ENCODE measurements around the gene CLPTM1.
"Not testable (repeated sequence)": the region's sequence is repeated elsewhere in the genome, so short reads cannot be mapped to it uniquely, and the experiment has no call there.

Gene CLPTM1

DNA sequence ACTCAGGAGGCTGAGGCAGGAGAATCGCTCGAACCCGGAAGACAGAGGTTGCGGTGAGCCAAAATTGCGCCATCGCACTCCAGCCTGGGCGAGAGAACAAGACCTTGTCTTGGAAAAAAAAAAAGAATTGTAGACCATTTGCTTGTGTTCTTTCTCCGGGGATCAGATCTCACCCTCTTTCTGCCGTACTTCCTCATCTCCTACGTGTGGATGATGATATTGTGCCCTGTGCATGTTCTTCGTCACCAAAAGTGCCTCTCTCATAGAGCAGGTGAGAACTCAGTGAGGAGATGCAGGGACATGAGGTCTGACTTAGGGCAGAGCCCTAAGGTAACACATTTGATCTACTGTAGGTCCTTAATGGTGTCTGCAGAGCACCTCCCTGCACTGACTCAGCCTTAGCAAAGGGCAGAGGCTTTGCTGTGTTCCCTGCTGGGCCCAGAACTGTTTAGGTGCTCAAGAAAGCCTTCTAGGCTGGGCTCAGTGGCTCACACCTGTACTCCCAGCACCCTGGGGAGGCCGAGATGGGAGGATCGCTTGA is 8.1 kb upstream of the CLPTM1 start:
- no peak for DNase-seq

DNA sequence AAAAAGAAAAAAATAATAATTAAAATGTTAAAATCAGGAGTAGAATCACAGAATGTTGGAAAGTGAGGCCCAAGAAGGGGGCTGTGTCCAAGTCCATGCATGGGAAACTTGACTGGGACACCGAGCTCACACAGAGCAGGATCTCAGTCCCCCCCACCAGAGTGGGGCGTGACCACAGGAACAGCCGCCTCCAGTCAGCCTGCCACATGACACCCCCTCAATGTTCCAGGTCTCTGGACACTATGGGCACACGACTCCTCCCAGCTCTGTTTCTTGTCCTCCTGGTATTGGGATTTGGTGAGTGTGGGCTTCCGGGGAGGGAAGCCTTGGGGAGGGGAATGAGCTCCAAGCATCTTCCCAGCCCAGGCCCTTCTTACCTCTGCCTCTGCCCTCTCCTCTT is 6.9 kb upstream of the CLPTM1 start:
- no peak for DNase-seq

DNA sequence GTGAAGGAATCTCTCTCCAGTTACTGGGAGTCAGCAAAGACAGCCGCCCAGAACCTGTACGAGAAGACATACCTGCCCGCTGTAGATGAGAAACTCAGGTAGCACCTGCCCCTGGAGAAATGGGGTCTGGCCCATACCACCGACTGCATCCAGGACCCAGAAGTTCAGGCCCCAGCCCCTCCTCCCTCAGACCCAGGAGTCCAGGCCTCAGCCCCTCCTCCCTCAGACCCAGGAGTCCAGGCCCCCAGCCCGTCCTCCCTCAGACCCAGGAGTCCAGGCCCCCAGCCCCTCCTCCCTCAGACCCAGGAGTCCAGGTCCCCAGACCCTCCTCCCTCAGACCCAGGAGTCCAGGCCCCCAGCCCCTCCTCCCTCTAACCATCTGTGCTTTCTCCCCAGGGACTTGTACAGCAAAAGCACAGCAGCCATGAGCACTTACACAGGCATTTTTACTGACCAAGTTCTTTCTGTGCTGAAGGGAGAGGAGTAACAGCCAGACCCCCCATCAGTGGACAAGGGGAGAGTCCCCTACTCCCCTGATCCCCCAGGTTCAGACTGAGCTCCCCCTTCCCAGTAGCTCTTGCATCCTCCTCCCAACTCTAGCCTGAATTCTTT is 6.3 kb upstream of the CLPTM1 start:
- DNase-seq, result no peak

DNA sequence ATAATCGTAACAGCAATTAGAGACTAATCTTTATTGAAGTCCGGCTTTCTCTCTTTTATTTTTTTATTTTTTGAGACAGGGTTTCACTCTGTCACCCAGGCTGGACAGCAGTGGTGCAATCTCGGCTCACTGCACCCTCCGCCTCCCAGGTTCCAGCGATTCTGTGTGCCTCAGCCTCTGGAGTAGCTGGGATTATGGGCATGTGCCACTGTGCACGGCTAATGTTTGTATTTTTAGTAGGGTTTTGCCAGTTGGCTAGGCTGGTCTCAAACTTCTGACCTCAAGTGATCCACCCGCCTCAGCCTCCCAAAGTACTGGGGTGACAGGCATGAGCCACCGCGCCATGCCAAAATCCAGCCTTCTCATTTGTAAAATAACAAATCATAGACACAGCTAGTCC is 5.6 kb upstream of the CLPTM1 start:
- DNase-seq, result no peak

DNA sequence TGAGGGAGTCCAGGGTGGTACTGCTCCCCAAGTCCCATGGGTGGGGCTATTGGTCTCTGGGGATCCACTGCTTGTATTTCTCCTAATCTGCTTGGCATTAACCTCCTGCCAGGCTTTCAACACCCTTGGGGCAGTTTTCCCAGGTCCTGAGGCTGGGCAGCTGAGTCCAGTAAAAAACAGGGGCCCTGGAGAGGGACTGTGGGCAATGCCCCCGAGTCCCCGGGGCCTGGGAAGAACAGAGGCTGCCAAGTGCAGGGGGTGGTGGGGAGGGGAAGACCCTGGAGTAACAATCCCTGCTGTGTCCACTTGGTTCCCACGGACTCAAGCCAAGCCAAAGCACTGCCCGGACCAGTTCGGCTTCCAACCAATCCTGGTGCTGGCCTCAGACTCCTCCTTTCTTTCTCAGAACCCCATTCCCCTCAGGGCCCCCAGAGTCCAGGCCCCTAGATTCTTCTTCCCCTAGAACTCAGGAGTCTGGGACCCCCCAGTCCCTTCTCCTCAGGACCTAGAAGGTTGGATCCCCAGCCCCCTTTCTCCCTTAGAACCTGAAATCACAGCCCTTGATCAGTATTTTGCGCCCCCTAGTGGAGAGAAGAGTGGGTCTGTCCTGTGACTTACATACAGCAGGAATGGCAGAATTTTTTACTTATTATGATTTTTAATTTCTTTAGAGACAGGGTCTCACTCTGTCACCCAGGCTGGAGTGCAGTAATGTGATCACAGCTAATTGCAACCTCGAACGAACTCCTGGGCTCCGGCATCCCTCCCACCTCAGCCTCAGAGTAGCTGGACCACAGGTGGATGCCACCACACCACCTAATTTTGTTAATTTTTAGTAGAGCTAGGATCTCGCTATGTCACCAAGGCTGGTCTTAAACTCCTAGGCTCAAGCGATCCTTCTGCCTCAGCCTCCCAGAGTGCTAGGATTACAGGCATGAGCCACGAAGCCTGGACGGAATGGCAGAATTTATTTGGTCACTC is 3.7 kb upstream of the CLPTM1 start:
- peak; percentile 68 for DNase-seq

DNA sequence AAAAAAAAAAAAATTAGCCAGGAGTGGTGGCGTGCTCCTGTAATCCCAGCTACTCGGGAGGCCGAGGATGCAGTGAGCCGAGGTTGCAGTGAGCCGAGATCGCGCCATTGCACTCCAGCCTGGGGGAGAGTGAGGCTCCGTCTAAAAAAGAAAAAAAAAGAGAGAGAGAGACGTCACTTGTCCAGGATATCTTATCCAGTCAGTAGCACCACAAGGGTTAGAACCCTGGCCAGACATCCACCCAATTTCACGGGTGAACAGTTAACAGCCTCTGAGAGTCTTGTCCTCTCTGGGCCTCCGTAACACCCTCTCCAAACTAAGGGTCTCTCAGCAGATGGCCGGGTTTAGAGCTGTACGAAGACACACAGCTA is 917 bp upstream of the CLPTM1 start:
- no peak for DNase-seq

DNA sequence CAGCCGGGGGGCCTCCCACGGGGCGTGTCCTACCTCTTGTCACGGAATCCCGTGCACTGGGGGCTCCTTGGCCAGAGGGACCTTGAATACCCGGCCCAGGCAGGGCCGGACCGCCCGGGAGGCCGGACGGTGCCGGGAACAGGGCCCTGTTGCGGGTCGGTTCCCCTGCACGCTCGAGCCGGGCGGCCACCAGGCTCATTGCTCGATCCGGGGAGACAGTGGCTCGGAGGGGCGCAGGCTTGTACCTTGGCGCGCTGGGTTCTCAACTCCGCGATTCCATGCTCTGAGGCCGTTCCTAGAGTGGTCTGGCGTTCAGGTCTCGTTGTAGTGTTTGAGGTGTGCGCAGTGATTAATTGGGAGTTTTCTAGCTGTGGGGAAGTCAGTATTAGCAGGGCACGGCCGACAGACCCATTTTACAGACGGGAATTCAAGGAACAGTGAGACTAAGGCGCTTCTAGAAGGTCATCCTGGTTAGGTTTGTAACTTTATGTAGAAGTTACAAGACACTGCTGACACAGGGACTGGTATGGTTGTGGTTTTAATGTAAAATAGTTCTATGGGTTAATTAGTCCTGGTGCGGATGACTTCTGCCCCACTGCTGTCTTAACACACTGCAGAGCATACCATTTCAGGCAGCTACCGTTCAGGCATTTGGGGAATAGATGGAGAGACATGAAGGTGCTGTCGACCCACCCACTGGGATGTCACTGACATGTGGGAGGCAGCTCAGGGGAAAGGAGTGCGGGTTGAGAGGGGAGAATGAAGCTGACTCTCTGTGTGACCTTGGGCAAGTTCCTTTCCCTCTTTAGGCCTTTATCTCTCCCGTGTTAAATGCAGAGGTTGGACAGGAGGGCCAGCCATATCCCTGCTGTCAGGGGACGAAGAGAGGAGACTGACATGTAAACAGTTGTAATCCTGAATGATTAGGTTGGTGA is 592 bp downstream of the CLPTM1 start:
- DNase-seq, result peak; percentile 13

DNA sequence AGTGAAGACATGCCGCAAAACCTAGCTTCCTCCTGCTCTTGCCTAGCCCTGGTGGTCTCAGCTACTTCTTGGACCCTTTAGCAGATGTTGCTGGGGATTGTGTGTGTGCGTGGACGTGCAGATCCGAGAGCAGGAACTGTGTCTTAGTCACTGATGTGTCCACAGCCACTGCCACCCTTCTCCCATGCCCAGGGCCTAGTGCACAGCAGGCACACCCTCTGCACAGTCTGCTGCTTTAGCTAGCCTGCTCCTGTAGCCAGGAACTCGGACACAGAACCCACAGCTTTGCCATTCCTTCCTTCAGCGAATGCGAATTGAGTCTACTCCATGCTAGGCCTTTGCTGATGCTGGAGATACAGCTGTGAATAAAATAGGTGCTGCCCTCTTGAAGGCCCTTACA is 2.3 kb downstream of the CLPTM1 start:
- no peak for DNase-seq

DNA sequence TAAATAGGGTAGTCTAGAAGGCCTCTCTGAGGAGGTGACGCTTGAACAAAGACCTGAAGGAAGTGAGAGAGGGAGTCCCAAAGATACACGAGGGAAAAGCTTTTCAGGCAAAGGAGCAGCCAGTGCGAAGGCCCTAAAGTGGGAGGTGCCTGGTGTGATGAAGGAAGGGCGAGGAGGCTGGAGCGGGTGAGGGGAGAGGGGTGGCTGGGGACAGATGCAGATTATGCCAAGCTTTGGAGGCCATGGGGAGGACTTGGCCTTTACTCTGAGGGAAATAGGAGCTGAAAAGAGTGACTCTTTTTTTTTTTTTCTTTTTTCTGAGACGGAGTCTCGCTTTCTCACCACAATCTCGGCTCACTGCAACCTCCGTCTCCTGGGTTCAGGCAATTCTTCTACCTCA is 2.9 kb downstream of the CLPTM1 start:
- DNase-seq, result no peak

DNA sequence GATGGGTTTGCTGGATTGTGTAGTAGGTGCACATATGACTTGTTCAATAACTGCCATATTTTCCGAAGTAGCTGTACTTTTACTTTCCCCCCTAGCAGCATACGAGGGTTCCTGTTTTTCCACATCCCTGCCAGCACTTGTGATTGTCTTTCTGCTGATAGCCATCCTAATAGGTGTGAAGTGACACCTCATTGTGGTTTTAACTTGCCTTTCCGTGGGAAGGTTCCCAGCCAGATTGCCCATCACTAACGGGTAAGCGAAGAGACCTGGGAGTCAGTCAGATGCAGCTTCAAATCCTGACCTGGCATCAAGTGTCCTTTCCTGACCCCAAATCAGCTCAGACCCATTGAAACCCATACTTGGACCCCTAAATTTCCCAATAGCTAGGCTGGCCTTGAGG is 4.5 kb downstream of the CLPTM1 start:
- no peak for DNase-seq

DNA sequence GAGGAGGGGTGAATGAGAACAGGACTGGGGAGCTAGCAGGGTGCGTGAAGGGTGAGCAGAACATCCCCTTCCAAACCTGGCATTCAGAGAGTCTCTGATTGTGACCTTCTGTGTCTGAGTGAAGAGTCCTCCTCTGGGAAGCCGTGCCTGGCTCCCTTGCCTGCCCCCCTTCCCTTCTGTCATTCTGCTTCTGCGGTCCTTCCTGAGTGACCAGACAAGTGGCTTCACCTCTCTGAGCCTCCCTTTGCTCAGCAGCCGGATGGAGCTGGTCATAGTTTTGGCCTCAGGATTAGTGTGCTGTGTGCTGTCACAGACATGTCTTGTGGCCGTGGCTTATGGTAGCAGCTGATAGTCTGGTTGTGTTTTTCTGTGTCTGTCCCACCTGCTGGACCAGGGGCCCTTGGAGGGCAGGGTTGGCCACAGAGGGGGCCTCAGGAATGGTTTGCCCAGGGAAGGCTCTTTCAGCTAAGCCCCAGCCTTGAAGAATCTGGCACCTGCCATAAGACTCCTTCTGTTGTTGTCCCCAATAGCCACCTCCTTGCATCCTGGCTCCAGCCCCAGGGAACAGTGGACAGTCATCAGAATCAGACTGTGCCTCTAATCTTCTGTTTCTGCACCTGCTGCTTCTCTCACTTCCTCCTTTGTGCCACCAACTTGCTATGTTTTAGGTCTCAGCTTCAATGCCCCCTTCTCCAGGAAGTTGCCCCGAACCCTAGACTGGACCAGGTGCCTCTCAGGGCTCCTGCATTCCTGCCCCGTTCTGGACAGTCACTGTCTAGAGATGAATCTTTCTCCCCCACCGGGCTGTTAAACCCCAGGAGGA is 5.9 kb downstream of the CLPTM1 start:
- DNase-seq, result no peak

DNA sequence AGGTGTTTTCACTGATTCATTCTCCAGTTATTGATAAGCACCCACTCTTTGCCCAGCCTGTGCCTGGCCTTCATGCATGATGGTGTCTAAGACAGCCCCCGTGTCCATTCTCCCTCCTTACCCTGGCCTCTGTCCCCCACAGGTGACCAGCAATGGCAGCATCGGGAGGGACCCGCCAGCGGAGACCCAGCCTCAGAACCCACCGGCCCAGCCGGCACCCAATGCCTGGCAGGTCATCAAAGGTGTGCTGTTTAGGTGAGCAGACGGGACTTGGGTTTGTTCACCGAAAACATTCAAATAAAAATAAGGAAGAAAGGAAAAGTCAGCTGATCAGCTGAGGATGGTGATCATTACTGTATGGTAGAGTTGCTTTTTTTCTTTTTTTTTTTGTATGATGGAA is 6.6 kb downstream of the CLPTM1 start:
- no peak for DNase-seq

DNA sequence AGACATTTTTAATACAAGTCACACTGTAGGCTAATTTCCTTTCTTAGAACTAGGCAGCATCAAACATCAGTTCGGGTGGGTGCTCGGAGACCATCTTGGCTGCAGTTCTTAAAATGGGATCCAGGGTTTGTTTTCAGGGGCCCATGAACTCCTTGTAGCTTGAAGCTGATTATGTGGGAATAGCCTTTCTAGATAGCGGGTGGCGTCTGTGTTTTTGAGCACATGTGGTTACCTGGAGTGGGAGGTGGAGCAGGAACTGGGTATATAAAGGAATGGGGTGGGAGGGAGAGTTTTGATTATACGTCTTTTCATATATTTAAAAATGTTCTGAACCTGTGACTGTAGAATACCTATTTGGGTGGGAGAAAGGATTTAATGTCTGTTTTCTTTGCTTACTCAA is 12.9 kb downstream of the CLPTM1 start:
- DNase-seq, result no peak

DNA sequence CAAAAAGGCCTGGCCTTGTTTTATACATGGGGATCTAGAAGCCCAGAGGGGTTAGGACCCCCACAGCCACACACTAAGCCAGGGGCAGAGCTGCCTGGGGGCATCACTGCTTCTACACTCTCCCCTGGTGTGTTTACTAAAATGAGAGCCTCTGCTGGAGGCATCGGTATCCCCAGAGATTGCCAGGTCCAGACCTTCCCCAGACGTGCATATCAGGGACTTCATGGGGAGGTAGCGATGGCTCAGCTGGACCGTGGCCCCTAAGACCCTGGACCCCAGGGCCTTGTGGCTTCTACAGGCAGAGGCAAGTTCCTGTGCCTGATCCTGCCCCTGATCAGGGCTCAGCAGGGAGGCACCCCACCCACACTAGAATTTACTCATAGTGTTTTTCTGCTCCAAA is 13.5 kb downstream of the CLPTM1 start:
- DNase-seq, result no peak

DNA sequence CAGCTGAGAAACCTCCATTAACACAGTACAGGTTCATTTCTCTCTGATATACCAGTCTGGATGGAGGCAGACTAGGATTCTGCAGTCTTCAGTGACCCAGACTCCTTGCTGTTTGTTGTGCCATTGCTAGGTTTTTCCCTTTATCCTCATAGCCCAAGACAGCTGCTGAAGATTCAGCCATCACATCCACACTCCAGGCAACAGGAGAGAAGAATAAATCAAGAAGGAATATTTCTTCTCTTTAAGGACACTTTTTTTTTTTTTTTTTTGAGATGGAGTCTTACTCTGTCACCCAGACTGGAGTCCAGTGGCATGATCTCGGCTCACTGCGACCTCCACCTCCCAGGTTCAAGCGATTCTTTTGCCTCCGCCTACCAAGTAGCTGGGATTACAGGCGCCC is 14.3 kb downstream of the CLPTM1 start:
- DNase-seq, result no peak

DNA sequence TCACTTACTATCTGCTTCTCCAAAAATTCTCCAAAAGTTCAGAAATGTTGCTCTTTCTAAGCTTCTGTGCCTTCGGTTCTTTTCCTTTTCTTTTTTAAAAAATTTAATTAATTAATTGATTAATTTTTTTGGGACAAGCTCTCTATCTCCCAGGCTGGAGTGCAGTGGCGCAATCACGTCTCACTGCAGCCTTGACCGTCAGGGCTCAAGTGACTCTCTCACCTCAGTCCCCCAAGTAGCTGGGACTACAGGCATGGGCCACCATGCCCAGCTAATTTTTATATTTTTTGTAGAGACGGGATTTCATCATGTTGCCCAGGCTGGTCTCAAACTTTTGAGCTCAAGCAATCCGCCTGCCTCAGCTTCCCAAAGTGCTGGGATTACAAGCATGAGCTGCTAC is 16.3 kb downstream of the CLPTM1 start:
- not testable (repeated sequence) for DNase-seq

DNA sequence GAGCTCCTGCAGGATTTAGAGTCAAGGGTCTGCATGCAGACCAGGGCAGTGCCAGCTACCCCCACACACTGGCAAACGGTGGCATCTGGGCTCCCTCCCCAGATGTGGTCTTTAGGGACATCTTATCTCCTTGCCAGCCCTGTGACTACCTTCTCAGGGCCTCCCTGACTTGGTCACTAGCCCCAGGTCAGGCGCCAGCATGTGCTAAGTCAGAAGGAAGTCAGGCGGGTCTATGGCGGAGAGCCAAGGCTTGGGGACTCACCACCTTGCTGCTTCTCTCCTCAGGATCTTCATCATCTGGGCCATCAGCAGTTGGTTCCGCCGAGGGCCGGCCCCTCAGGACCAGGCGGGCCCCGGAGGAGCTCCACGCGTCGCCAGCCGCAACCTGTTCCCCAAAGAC is 17.6 kb downstream of the CLPTM1 start:
- no peak for DNase-seq

DNA sequence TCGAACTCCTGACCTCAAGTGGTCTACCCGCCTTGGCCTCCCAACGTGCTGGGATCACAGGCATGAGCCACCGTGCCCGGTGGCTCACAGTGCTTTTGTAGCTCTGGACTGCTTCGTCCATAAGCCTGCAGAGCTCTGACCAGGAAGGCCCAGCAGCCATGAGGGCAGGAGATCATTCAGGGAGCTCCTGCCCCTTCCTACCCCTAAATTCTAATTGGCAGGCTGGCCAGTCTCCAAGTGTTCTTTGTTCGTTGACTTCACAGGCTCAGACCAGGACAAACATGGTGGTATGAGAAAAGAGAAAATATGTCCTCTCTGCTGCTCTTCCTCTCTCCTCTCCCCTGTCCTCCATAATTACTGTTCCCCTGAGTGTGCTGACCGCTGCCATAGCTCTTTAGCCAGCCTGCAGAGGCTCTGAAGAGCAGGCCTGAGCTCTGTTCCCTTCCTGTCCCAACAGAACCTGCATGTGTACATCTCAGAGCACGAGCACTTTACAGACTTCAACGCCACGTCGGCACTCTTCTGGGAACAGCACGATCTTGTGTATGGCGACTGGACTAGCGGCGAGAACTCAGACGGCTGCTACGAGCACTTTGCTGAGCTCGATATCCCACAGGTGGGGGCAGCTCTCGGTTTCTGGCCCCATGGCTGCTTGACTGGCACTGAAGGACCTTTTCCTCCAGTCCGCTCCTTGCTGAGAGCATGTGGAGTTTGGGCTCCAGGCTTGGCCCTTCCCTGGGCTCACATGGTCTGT is 19.0 kb downstream of the CLPTM1 start:
- no peak for DNase-seq

DNA sequence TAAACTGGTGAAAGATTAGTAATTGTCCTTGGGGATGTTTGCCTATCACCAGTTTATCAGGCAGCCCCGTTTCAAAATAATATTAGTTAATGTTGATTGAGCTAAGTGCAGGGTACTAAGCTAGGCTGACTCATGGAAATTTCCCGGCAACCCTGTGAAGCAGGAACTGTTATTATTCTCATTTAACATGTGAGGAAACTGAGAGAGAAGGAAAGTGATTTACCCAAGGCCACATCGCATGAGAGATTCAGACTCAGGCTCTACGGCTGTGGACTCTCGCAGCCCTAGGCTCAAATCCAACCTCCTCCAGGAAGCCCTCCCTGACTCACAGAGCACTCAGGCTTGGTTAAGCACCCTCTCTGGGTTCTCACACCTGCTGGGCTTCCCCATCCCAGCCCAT is 19.7 kb downstream of the CLPTM1 start:
- DNase-seq, result no peak

DNA sequence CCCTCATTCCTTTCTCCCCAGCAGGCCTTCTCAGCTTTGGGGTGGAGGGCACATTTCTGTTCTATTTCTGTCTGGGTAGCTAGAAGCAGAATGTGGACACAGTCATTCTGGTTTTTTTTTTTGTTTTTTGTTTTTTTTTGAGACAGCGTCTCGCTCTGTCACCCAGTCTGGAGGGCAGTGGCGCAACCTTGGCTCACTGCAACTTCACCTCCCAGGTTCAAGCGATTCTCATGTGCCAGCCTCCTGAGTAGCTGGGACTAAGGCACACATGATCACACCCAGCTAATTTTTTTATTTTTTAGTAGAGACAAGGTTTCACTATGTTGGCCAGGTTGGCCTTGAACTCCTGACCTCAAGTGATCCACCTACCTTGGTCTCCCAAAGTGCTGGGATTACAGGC is 20.3 kb downstream of the CLPTM1 start:
- DNase-seq, result no peak

DNA sequence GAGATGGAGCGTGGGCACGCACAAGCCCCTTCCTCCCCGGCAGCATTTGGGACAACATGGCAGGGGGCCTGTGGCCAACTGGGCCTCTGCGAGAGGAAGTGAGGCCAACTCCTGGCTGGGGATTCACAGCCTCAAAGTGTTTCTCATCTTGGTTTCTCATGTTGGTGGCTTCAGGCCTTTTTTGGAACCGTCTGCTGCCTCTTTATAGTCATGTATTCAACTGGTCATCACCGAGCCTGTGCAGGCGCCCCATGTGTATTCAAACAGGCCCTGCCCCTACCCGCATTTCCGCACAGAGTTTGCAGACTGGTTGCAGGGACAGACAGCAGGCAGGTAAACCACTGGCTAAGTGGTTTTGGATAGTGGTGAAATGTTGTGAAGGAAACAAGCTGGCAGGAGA is 28.8 kb downstream of the CLPTM1 start:
- no peak for DNase-seq

DNA sequence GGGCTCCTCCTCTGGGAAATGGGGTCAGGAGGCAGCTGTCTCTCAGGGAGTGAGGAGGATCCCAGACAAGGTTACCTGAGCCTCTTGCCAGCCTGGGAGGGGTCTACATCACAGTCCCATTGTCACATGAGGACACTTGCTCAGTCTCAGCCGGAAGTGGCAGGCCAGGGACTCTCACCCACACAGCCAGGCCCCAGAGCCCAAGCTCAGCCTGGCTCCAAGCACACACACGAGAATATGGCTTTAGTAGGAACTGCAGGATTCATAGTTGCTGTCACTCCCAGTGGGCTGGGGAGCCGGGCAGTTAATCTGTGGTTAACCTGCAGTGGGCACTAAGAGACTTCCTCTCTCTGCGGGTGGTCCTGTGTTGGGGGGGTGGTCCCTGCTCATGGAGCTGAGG is 30.3 kb downstream of the CLPTM1 start:
- no peak for DNase-seq

Measured in activated CD4-positive, alpha-beta T cell treated with anti-CD3 and anti-CD28 coated beads for 48 hours (primary cell).